Suprapubic skin (tissue), 2 donors: ENCODE measurements around the gene TNFSF11.

Experiments used
- EP300 ChIP-seq: sonication (generic); formaldehyde crosslinking; IDR thresholded peaks from one replicate; pipeline ENCODE4 v1.6.1; 2017; ENCODE audit warnings: antibody characterized with exemption
- POLR2A ChIP-seq, 2 donors: fragments of 450-650 bp; IDR thresholded peaks; one replicate each; pipeline ENCODE4 v1.6.1; 2017; ENCODE audit warnings: antibody characterized with exemption in 2 of 2, mild to moderate bottlenecking in 2 of 2, moderate library complexity in 2 of 2

DNA sequence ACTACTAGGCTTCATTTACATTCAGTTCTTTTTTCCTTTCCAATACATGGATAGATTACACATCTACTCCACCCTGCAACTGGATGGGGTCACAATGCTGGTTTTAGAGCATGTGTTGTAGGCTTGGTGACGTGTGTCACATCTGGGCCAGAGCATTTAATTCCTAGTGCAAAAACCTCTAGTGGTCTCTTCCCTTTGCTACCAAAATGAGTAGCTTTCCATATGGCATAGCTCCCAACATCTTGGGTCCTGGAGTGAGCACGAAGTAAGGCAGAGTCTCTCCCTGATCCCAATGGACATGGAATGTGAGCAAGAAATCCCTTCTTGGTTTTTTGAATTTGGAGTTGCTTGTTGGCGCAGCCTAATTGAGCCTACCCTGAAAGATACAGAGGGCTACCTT lies 51.7 kb downstream of the TNFSF11 start:
- TF ChIP-seq EP300 (no peak), POLR2A (IDR thresholded peaks at IDR 0.05) (no peak)
